PC-3 (cell line): ENCODE measurements around the gene TEX12. TPM values are rescaled to one million over a fixed set of nuclear protein-coding genes. Genes with fewer than 3 reads are reported as not detected.

ENCODE experiments used
- ATAC-seq: fragments of 200-7000 bp; cut with Tn5 transposase; 2 replicates; pipeline ENCODE4 v1.9.1; 2020; ENCODE audit warnings: mild to moderate bottlenecking, moderate library complexity
- BruUV-seq: library from RNA; stranded (reverse); fragments of 400-500 nt; replicated peaks from 2 replicates; lab custom pipeline; 2021; lab: Mats Ljungman, UMichigan
- CTCF ChIA-PET: fragments of 300-600 bp; sonication (Branson Sonifier 250); formaldehyde crosslinking; loops from one replicate; lab custom pipeline; 2022; ENCODE audit warnings: antibody characterized with exemption; lab: Charles Lee
- POLR2A ChIA-PET: fragments of 300-600 bp; sonication (Branson Sonifier 250); formaldehyde crosslinking; loops from one replicate; lab custom pipeline; 2022; ENCODE audit warnings: antibody characterized with exemption; ENCODE audit not compliant: unreplicated experiment; lab: Charles Lee
- DNase-seq: peaks from one replicate; pipeline ENCODE4 v3.0.0-alpha.2; 2015
- H2AFZ ChIP-seq: fragments of 300-600 bp; sonication (generic); 2 replicates; pipeline ENCODE4 v1.6.0; 2016; ENCODE audit warnings: antibody characterized with exemption, low read length
- H3F3A ChIP-seq: fragments of 300-600 bp; sonication (generic); one replicate; pipeline ENCODE4 v1.6.0; 2017; ENCODE audit warnings: antibody characterized with exemption, low read length, control low read depth, mild to moderate bottlenecking; ENCODE audit not compliant: unreplicated experiment
- H3K27ac ChIP-seq: fragments of 300-600 bp; sonication (generic); 2 replicates; pipeline ENCODE4 v1.5.1; 2016; ENCODE audit warnings: mild to moderate bottlenecking, low read length
- H3K27me3 ChIP-seq: fragments of 300-600 bp; sonication (generic); 2 replicates; pipeline ENCODE4 v1.6.1; 2016; ENCODE audit warnings: low read length, mixed read lengths
- H3K36me3 ChIP-seq: fragments of 300-600 bp; sonication (generic); 2 replicates; pipeline ENCODE4 v1.6.1; 2016; ENCODE audit warnings: low read depth, mixed run types, low read length, mixed read lengths
- H3K4me1 ChIP-seq: fragments of 300-600 bp; sonication (generic); 2 replicates; pipeline ENCODE4 v1.5.1; 2016; ENCODE audit warnings: low read length; ENCODE audit not compliant: insufficient read depth
- H3K4me2 ChIP-seq: fragments of 300-600 bp; sonication (generic); 2 replicates; pipeline ENCODE4 v1.6.0; 2016; ENCODE audit warnings: low read length
- H3K4me3 ChIP-seq: fragments of 300-600 bp; sonication (generic); 2 replicates; pipeline ENCODE4 v1.5.1; 2016; ENCODE audit warnings: mild to moderate bottlenecking, low read length, mixed read lengths
- H3K79me2 ChIP-seq: fragments of 300-600 bp; sonication (generic); 2 replicates; pipeline ENCODE4 v1.6.1; 2017; ENCODE audit warnings: low read length, mixed read lengths
- H3K9ac ChIP-seq: fragments of 300-600 bp; sonication (generic); 2 replicates; pipeline ENCODE4 v1.6.0; 2016; ENCODE audit warnings: mild to moderate bottlenecking, low read length
- H3K9me2 ChIP-seq: fragments of 300-600 bp; sonication (generic); replicated peaks from 2 replicates; pipeline ENCODE4 v1.6.1; 2016; ENCODE audit warnings: mixed run types, low read length, mixed read lengths
- H3K9me3 ChIP-seq: fragments of 300-600 bp; sonication (generic); 2 replicates; pipeline ENCODE4 v1.6.1; 2016; ENCODE audit warnings: low read length, mixed read lengths
- H4K20me1 ChIP-seq: fragments of 300-600 bp; sonication (generic); 2 replicates; pipeline ENCODE4 v1.6.1; 2016; ENCODE audit warnings: low read length, mixed read lengths
- CTCF ChIP-seq: fragments of 300-600 bp; sonication (generic); conservative IDR thresholded peaks from 2 replicates; pipeline ENCODE4 v1.5.1; 2017; ENCODE audit warnings: antibody characterized with exemption, low read depth, mild to moderate bottlenecking, low read length
- EZH2 ChIP-seq: fragments of 300-600 bp; sonication (generic); IDR thresholded peaks from one replicate; pipeline ENCODE4 v1.6.1; 2017; ENCODE audit warnings: antibody characterized with exemption, mild to moderate bottlenecking, low read length; ENCODE audit not compliant: unreplicated experiment
- EZH2phosphoT487 ChIP-seq: fragments of 300-600 bp; sonication (generic); IDR thresholded peaks from 2 replicates; pipeline ENCODE4 v1.6.1; 2018; ENCODE audit warnings: mild to moderate bottlenecking, antibody characterized with exemption, low read length, borderline replicate concordance
- intact Hi-C: fragments of 100-400 bp; cut with micrococcal nuclease; formaldehyde crosslinking; loops from 2 replicates; pipeline ENCODE4 v1.9.0; 2023
- total RNA-seq: library from RNA; depleted of rRNA; stranded (reverse); fragments of >200 nt; gene quantifications from 2 replicates; pipeline ENCODE4 v1.2.3, GENCODE V29; 2014

Gene TEX12
- total RNA-seq, 1 experiment from 2014 or later = not detected

- TF ChIP-seq EZH2 = no peak
- TF ChIP-seq EZH2phosphoT487 = no peak
- no peak for TF ChIP-seq CTCF
- H3K27me3 ChIP-seq = no peaks in the 10 kb centered on the region
- peak; percentile 44 for ATAC-seq
- DNase-seq = peak; percentile 64
- no peaks in the 10 kb centered on the region for H3K9me2 ChIP-seq
- BruUV-seq = no TSS peak
- H3K36me3 ChIP-seq = no peaks in the 10 kb centered on the region
- H4K20me1 ChIP-seq = no peaks in the 10 kb centered on the region
- POLR2A ChIA-PET = interaction anchor here (0.8 kb wide), 1 partner anchor 9 kb away, joined by 5 read pairs; no protein-coding TSS in a partner anchor
- intact Hi-C loops = no loop called here
- H2AFZ ChIP-seq = no peak overlapping the region
- H3K9ac ChIP-seq = no peak overlapping the region
- no peaks in the 10 kb centered on the region for H3F3A ChIP-seq
- H3K4me3 ChIP-seq = no peak overlapping the region
- H3K4me1 ChIP-seq = peaks cover 27% of the 10 kb centered on the region
- H3K4me2 ChIP-seq = peak overlapping the region; percentile 14
- H3K79me2 ChIP-seq = no peaks in the 10 kb centered on the region
- no peaks in the 10 kb centered on the region for H3K9me3 ChIP-seq
- CTCF ChIA-PET = interaction anchor here (0.6 kb wide), 2 partner anchors 20 to 28 kb away, joined by 3 read pairs; no protein-coding TSS in a partner anchor
- peak overlapping the region; percentile 29 for H3K27ac ChIP-seq
Observed at GRCh38 chr11:112172362-112172994, 5.3 kb downstream of the TEX12 start.

GRCh38 chr11:112173152-112173551 lies 6.0 kb downstream of the TEX12 start:
- POLR2A ChIA-PET = interaction anchor here (0.6 kb wide), 1 partner anchor 57 kb away, joined by 3 read pairs; no protein-coding TSS in a partner anchor
- no peak for ATAC-seq
- H3K4me1 ChIP-seq = peaks cover 27% of the 10 kb centered on the region
- TF ChIP-seq CTCF (no peak), EZH2phosphoT487 (no peak), EZH2 (no peak)
- H4K20me1 ChIP-seq = no peaks in the 10 kb centered on the region
- no peaks in the 10 kb centered on the region for H3K9me3 ChIP-seq
- H3K4me3 ChIP-seq = no peak overlapping the region
- no TSS peak for BruUV-seq
- H3K27ac ChIP-seq = peak overlapping the region; percentile 29; the same call in 1 of the 2 replicates
- H3K36me3 ChIP-seq = no peaks in the 10 kb centered on the region
- no peaks in the 10 kb centered on the region for H3K79me2 ChIP-seq
- H3K27me3 ChIP-seq = no peaks in the 10 kb centered on the region
- no peak overlapping the region for H2AFZ ChIP-seq
- H3K9me2 ChIP-seq = no peaks in the 10 kb centered on the region
- CTCF ChIA-PET = no interaction called here
- no peaks in the 10 kb centered on the region for H3F3A ChIP-seq
- peak; percentile 33 for DNase-seq
- intact Hi-C loops = no loop called here
- H3K9ac ChIP-seq = no peak overlapping the region
- H3K4me2 ChIP-seq = peak overlapping the region; percentile 14; the same call in 1 of the 2 replicates
